Fibroblast of lung (primary cell): ENCODE results near the gene ZBTB7C. TPM values are rescaled to one million over a fixed set of nuclear protein-coding genes. Genes with fewer than 3 reads are reported as not detected.

Source experiments
- DNase-seq, 2 donors: peaks; one replicate each; pipeline versions ENCODE4 v3.0.0 to v3.0.0-alpha.2; 2010; ENCODE audit warnings: low read depth in 2 of 2
- H2AFZ ChIP-seq: 2 replicates; pipeline ENCODE4 v1.5.1; 2012; ENCODE audit warnings: low read length, control low read depth, inconsistent platforms
- H3K27ac ChIP-seq: 2 replicates; pipeline ENCODE4 v1.5.1; 2011; ENCODE audit warnings: low read length, control low read depth; ENCODE audit not compliant: insufficient read depth
- H3K27me3 ChIP-seq: 2 replicates; pipeline ENCODE4 v1.5.1; 2011; ENCODE audit warnings: mild to moderate bottlenecking, low read length; ENCODE audit not compliant: control insufficient read depth, insufficient read depth
- H3K36me3 ChIP-seq: 2 replicates; pipeline ENCODE4 v1.5.1; 2011; ENCODE audit warnings: low read length; ENCODE audit not compliant: control insufficient read depth, insufficient read depth
- H3K4me1 ChIP-seq: 2 replicates; pipeline ENCODE4 v1.5.1; 2011; ENCODE audit warnings: low read length; ENCODE audit not compliant: control insufficient read depth, insufficient read depth; ENCODE audit errors: extremely low read depth
- H3K4me2 ChIP-seq: 2 replicates; pipeline ENCODE4 v1.5.1; 2011; ENCODE audit warnings: low read length, control low read depth; ENCODE audit not compliant: insufficient read depth; ENCODE audit errors: extremely low read depth
- H3K4me3 ChIP-seq, 4 experiments: fragments of 200-600 bp in 1 of 4; sonication (generic) in 1 of 4; replicated peaks in 1 of 4; 2 replicates each; pipeline ENCODE4 v1.5.1; 2011 to 2016; ENCODE audit warnings: low read length in 4 of 4, low read depth in 3 of 4, mild to moderate bottlenecking in 3 of 4, control low read depth in 2 of 4, inconsistent platforms in 1 of 4, mixed read lengths in 1 of 4; ENCODE audit not compliant: insufficient read depth in 1 of 4; ENCODE audit errors: control extremely low read depth in 1 of 4
- H3K79me2 ChIP-seq: 2 replicates; pipeline ENCODE4 v1.5.1; 2012; ENCODE audit warnings: mild to moderate bottlenecking, low read length, inconsistent platforms; ENCODE audit not compliant: control insufficient read depth, insufficient read depth
- H3K9ac ChIP-seq: 2 replicates; pipeline ENCODE4 v1.5.1; 2011; ENCODE audit warnings: mild to moderate bottlenecking, low read length, control low read depth; ENCODE audit not compliant: insufficient read depth
- H3K9me3 ChIP-seq: 2 replicates; pipeline ENCODE4 v1.5.1; 2012; ENCODE audit warnings: low read depth, low read length; ENCODE audit not compliant: control insufficient read depth, insufficient read depth
- H4K20me1 ChIP-seq: 2 replicates; pipeline ENCODE4 v1.5.1; 2011; ENCODE audit warnings: low read length; ENCODE audit not compliant: control insufficient read depth, insufficient read depth; ENCODE audit errors: extremely low read depth
- EZH2 ChIP-seq: IDR thresholded peaks from 2 replicates; pipeline ENCODE4 v1.5.1; 2012; ENCODE audit warnings: low read length, control low read depth, mild to moderate bottlenecking; ENCODE audit errors: missing control alignments
- polyA plus RNA-seq, 2 donors: library from polyadenylated mRNA; depleted of rRNA in 1 of 2; stranded (reverse) in 1 of 2; unstranded in 1 of 2; fragments of >200 nt; gene quantifications; 2 replicates each; pipeline ENCODE4 v1.2.1, GENCODE V29; 2011 to 2012; ENCODE audit warnings: missing spikeins in 1 of 2
- total RNA-seq: library from RNA; depleted of rRNA; stranded (reverse); fragments of >200 nt; gene quantifications from 2 replicates; pipeline ENCODE4 v1.2.1, GENCODE V29; 2014
- TF ChIP-seq, protein P1 (sequence below), 2 donors: IDR thresholded peaks in 1 of 2; conservative IDR thresholded peaks in 1 of 2; 1 replicate in 1 of 2; 2 replicates in 1 of 2; pipeline ENCODE4 v1.5.1; 2011 to 2012; ENCODE audit warnings: low read length in 2 of 2, control low read depth in 1 of 2, inconsistent platforms in 1 of 2, low read depth in 1 of 2, mild to moderate bottlenecking in 1 of 2

ZBTB7C gene
- total and polyA plus RNA-seq, 2 donors (not counting 1 experiment from before 2014, with no cell fraction given): 0.19 to 0.33 TPM

DNA sequence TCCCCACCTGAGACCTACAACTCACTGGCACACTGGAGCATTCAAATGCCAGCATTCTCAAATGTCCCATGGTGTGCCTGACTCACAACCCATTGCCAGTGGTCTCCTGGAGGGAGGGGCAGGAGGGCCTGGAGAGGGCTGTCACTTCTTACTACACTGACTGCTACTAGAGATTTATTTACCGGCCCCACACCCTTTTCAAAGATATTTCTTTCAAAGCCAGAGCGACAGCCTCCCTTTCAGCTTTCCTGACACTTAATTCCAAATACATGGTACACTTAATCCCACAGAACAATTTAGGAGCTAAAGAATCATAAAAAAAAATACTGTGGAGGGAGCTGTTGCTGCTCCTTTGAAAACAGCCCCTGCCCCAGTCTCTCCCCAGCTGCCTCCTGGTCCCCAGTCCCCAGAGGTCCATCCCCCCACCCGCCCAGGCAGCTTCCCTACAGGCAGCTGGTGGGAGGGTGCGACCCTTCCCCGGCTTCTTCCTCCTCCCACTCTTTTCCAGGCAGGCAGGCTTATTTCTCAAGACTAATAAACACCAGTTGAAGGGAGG, 349.6 kb downstream of the ZBTB7C start:
- Histone ChIP-seq H3K9me3 (no peaks in the 10 kb centered on the region), H2AFZ (no peak overlapping the region), H3K9ac (no peak overlapping the region), H3K4me2 (no peak overlapping the region), H3K4me3 (no peak overlapping the region), H4K20me1 (no peaks in the 10 kb centered on the region), H3K79me2 (no peaks in the 10 kb centered on the region), H3K27ac (no peak overlapping the region), H3K36me3 (no peaks in the 10 kb centered on the region), H3K4me1 (no peaks in the 10 kb centered on the region), H3K27me3 (no peaks in the 10 kb centered on the region)
- TF ChIP-seq, protein P1, sequence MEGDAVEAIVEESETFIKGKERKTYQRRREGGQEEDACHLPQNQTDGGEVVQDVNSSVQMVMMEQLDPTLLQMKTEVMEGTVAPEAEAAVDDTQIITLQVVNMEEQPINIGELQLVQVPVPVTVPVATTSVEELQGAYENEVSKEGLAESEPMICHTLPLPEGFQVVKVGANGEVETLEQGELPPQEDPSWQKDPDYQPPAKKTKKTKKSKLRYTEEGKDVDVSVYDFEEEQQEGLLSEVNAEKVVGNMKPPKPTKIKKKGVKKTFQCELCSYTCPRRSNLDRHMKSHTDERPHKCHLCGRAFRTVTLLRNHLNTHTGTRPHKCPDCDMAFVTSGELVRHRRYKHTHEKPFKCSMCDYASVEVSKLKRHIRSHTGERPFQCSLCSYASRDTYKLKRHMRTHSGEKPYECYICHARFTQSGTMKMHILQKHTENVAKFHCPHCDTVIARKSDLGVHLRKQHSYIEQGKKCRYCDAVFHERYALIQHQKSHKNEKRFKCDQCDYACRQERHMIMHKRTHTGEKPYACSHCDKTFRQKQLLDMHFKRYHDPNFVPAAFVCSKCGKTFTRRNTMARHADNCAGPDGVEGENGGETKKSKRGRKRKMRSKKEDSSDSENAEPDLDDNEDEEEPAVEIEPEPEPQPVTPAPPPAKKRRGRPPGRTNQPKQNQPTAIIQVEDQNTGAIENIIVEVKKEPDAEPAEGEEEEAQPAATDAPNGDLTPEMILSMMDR (conservative IDR thresholded peaks at IDR 0.05 in 1 of 2, IDR thresholded peaks at IDR 0.05 in 1 of 2; ENCODE audit: low read depth in 1 of 2, low read length in 2 of 2): no peak
- TF ChIP-seq EZH2: no peak
- no peak for DNase-seq

DNA sequence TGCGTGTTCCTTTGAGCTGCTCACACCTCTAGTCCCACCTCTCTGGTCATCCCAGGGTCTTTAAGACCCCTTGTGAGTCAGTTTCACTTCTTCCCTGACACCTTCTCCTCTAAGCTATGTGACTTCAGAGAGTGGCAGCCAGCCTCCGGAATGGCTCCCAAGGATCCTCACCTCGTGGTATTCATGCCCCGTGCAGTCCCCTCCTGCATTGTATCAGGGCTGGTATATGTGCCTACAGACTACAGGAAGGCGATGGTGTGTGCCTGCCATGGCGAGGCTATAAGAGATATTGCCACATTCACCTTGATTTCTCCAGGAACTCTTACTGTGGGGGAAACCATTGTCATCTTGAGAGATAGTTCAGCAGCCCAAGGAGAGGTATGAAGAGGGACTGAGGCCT, 350.7 kb downstream of the ZBTB7C start:
- Histone ChIP-seq H3K4me3 (no peak overlapping the region), H3K79me2 (no peaks in the 10 kb centered on the region), H4K20me1 (no peaks in the 10 kb centered on the region), H3K27ac (no peak overlapping the region), H3K36me3 (no peaks in the 10 kb centered on the region), H3K9ac (no peak overlapping the region), H3K27me3 (no peaks in the 10 kb centered on the region), H3K9me3 (no peaks in the 10 kb centered on the region), H3K4me1 (no peaks in the 10 kb centered on the region), H3K4me2 (no peak overlapping the region), H2AFZ (no peak overlapping the region)
- no peak for DNase-seq
- TF ChIP-seq EZH2: no peak
- TF ChIP-seq, protein P1 (conservative IDR thresholded peaks at IDR 0.05 in 1 of 2, IDR thresholded peaks at IDR 0.05 in 1 of 2; ENCODE audit: low read depth in 1 of 2, low read length in 2 of 2): no peak

DNA sequence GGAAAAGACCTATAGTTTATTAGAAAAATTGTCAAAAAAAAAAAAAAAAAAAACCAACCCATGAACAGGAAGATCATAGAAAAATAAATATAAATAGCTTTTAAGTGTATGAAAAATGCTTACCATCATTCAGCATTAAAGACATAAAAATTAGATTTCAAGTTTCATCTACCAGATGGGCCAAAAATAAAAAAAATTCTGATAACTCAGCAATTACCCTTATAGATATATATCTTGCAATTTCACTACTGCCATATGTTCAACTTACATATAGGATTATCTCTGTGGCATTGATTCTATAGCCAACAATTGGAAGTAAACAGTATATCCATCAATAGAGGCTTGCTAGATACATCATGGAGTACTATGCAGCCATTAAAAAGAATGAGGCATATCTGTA, 352.2 kb downstream of the ZBTB7C start:
- TF ChIP-seq, protein P1 (conservative IDR thresholded peaks at IDR 0.05 in 1 of 2, IDR thresholded peaks at IDR 0.05 in 1 of 2; ENCODE audit: low read depth in 1 of 2, low read length in 2 of 2): no peak
- TF ChIP-seq EZH2: no peak
- DNase-seq: no peak
- no peak overlapping the region for H3K27ac ChIP-seq
- H3K9ac ChIP-seq: no peak overlapping the region
- no peaks in the 10 kb centered on the region for H4K20me1 ChIP-seq
- H3K79me2 ChIP-seq: no peaks in the 10 kb centered on the region
- H3K4me2 ChIP-seq: no peak overlapping the region
- H3K36me3 ChIP-seq: no peaks in the 10 kb centered on the region
- no peak overlapping the region for H3K4me3 ChIP-seq
- no peaks in the 10 kb centered on the region for H3K27me3 ChIP-seq
- no peak overlapping the region for H2AFZ ChIP-seq
- no peaks in the 10 kb centered on the region for H3K4me1 ChIP-seq
- H3K9me3 ChIP-seq: no peaks in the 10 kb centered on the region
